ENCODE measurements around the gene RWDD1.

The RWDD1 gene

DNA sequence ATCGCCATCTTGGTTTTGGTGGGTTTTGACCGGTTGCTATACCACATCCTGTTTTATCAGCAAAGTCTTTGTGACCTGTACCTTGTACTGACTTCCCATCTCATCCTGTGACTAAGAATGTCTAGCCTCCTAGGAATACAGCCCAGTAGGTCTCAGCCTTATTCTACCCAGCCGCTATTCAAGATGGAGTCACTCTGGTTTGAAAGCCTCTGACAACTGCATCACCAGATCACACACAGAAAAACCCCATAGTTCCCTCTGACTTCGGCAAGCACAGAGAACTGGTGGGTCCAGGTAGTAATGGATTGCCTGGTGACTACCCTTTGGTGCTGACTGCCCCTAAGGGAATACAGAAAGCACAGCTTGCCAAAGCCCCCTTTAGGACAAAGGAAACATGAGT, 34.6 kb downstream of the RWDD1 start:
- DNase-seq (ENCODE audit: low spot score): no peak

GRCh38 chr6:116611056-116611455, 39.8 kb downstream of the RWDD1 start:
- DNase-seq (ENCODE audit: low spot score): no peak

DNA sequence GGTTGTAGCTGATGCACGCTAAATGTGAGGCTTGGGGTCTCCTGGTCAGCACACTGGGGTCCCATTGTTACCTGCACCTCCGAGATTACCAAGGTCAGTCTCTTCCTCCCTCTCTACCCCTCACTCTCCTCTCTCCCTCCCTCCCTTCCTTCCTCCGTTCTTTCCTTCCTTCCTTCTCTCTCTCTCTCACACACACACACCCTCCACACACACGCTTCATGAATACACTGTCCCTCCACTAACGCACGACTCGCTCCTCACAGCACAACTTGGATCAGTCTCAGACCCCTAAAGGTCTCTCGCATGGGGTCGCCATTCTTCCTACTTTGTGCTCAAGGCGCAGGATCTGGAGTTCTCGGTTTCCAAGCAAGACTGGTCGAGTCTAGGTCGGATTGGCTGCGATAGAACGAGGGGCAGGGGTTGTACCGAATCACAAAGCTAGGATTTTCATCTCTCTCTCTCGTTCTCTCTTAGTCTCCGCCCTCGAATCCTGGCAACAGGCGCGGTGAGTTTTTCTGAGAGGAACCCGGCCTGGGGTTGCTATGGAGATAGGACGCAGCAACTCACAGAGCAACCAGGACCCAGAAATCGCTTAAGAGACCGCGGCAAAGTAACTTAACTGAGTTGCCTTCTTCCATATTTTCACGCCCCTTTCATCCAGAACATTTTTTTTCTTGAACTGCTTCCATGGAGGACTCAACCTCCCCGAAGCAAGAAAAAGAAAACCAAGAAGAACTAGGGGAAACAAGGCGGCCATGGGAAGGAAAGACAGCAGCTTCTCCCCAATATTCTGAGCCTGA, 44.8 kb downstream of the RWDD1 start, which contains the start of gene RSPH4A:
TSS of gene RSPH4A (plus strand) at position 543 of the 800 bp plus-strand sequence. CDS start at position 688, 145 bp downstream.
- DNase-seq (ENCODE audit: low spot score): peak; percentile 78

- peak; percentile 10 for DNase-seq (ENCODE audit: low spot score)
Observed at GRCh38 chr6:116616737-116617053, 45.4 kb downstream of the RWDD1 start.

- no peak for DNase-seq (ENCODE audit: low spot score)
Observed at GRCh38 chr6:116624036-116624805, 52.9 kb downstream of the RWDD1 start.

DNA sequence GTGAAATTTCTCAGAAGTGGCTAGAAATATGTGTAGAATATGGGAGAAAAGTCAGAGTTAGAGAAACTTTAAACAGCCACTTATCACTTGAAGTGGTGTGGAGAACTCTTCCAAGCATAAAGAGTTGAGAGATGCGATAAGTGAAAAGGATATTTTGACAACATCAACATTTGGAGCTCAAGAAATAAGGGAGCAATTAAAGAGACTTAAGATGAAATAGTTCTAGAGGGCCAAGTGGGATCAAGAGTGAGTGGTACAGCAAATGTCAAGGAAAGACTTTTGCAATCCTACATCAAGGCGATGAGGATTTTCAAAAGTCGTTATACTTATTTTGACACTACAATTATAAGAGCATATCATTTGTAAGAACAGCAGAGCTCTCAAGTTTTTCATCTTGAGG, 54.6 kb downstream of the RWDD1 start:
- no peak for DNase-seq (ENCODE audit: low spot score)

DNA sequence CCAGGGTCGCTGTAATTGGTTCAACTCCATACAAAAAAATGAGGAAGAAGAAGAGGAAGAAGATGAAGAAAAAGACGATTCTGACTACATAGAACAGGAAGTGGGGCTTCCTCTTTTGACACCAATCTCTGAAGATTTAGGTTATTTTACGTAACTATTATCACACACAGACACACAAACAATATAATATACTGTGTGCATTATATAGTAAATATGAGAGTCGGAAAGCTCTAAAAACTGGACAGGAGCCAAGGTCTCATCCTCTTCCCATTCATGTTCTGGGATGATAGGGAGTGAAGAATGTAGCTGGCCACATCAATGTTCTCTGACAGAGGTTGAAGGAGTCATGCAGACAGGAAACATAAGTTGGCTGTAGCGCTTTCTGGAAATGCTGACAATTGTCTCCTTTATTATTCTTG, 58.3 kb downstream of the RWDD1 start:
- no peak for DNase-seq (ENCODE audit: low spot score)

GRCh38 chr6:116631379-116631990, 60.2 kb downstream of the RWDD1 start:
- peak; percentile 54 for DNase-seq (ENCODE audit: low spot score)

DNA sequence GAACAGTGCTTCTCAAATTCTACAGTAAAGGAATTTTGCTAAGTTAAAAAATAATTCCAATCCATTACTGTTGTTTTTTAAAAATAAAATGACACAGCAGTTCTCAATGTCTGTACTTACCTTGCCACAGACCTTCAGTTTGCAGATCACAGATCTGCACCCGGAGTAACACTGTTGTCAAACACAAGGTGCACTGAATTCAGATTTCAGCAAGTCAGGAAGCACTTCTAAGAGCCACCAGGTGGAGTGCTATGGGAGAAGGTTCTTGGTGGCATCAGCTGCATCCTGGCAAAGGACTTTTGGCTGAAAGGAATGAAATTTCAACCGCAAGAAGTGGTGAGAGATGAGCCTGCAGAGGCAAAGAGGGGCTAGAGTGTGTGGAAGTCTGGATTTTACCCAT, 62.4 kb downstream of the RWDD1 start:
- DNase-seq (ENCODE audit: low spot score): peak; percentile 42

All from HuH-7 (cell line).